ENCODE results near the gene EIF4H. TPM values are rescaled to one million over a fixed set of nuclear protein-coding genes. Genes with fewer than 3 reads are reported as not detected.

Gene EIF4H
- polyA plus RNA-seq, 2 donors = 148 to 205 TPM

- 38 to 44% methylated on average over 3 of the region's 3 CpGs for WGBS, 2 donors
- Histone ChIP-seq H3K4me1 (ENCODE audit: control insufficient read depth in 2 of 2, insufficient read depth in 2 of 2, low read length in 1 of 2) (peaks cover 10% of the 10 kb centered on the region in 2 donors), H3K27ac (ENCODE audit: low read depth in 2 of 2, low read length in 1 of 2) (peak overlapping the region in 1 of 2 donors; percentile 21), H3K36me3 (ENCODE audit: control insufficient read depth in 2 of 2, insufficient read depth in 2 of 2, low read length in 1 of 2) (peaks cover under 1 to 2% of the 10 kb centered on the region in 2 donors), H3K27me3 (ENCODE audit: control insufficient read depth in 1 of 2, insufficient read depth in 2 of 2, low read length in 2 of 2) (no peaks in the 10 kb centered on the region), H3K4me3 (ENCODE audit: low read depth in 1 of 2, low read length in 2 of 2) (no peak overlapping the region), H3K9me3 (ENCODE audit: control insufficient read depth in 2 of 2, insufficient read depth in 1 of 2, low read depth in 1 of 2, low read length in 1 of 2) (no peaks in the 10 kb centered on the region)
Measured at GRCh38 chr7:74183142-74183541, 9.0 kb downstream of the EIF4H start.

- Histone ChIP-seq H3K4me3 (ENCODE audit: low read depth in 1 of 2, low read length in 2 of 2) (no peak overlapping the region), H3K4me1 (ENCODE audit: control insufficient read depth in 2 of 2, insufficient read depth in 2 of 2, low read length in 1 of 2) (peaks cover 7 to 10% of the 10 kb centered on the region in 2 donors), H3K27ac (ENCODE audit: low read depth in 2 of 2, low read length in 1 of 2) (peak overlapping the region in 1 of 2 donors; percentile 42), H3K36me3 (ENCODE audit: control insufficient read depth in 2 of 2, insufficient read depth in 2 of 2, low read length in 1 of 2) (peaks cover 5 to 8% of the 10 kb centered on the region in 2 donors), H3K9me3 (ENCODE audit: control insufficient read depth in 2 of 2, insufficient read depth in 1 of 2, low read depth in 1 of 2, low read length in 1 of 2) (no peaks in the 10 kb centered on the region), H3K27me3 (ENCODE audit: control insufficient read depth in 1 of 2, insufficient read depth in 2 of 2, low read length in 2 of 2) (no peaks in the 10 kb centered on the region)
- WGBS, 2 donors = 54 to 57% methylated on average over 7 of the region's 7 CpGs
Measured at GRCh38 chr7:74183653-74184450, 9.7 kb downstream of the EIF4H start.

- no peak overlapping the region for H3K4me3 ChIP-seq (ENCODE audit: low read depth in 1 of 2, low read length in 2 of 2)
- H3K27me3 ChIP-seq (ENCODE audit: control insufficient read depth in 1 of 2, insufficient read depth in 2 of 2, low read length in 2 of 2) = no peaks in the 10 kb centered on the region
- H3K9me3 ChIP-seq (ENCODE audit: control insufficient read depth in 2 of 2, insufficient read depth in 1 of 2, low read depth in 1 of 2, low read length in 1 of 2) = no peaks in the 10 kb centered on the region
- H3K36me3 ChIP-seq (ENCODE audit: control insufficient read depth in 2 of 2, insufficient read depth in 2 of 2, low read length in 1 of 2) = peaks cover 11 to 14% of the 10 kb centered on the region in 2 donors
- peaks cover 7 to 10% of the 10 kb centered on the region in 2 donors for H3K4me1 ChIP-seq (ENCODE audit: control insufficient read depth in 2 of 2, insufficient read depth in 2 of 2, low read length in 1 of 2)
- peak overlapping the region in 1 of 2 donors; percentile 3 for H3K27ac ChIP-seq (ENCODE audit: low read depth in 2 of 2, low read length in 1 of 2)
- WGBS, 2 donors = 85 to 89% methylated on average over 6 of the region's 6 CpGs
Measured at GRCh38 chr7:74185016-74185415, 10.9 kb downstream of the EIF4H start.

GRCh38 chr7:74185636-74186035 lies 11.5 kb downstream of the EIF4H start:
- Histone ChIP-seq H3K27ac (ENCODE audit: low read depth in 2 of 2, low read length in 1 of 2) (peak overlapping the region in 1 of 2 donors; percentile 52), H3K36me3 (ENCODE audit: control insufficient read depth in 2 of 2, insufficient read depth in 2 of 2, low read length in 1 of 2) (peaks cover 16 to 20% of the 10 kb centered on the region in 2 donors), H3K4me3 (ENCODE audit: low read depth in 1 of 2, low read length in 2 of 2) (no peak overlapping the region), H3K27me3 (ENCODE audit: control insufficient read depth in 1 of 2, insufficient read depth in 2 of 2, low read length in 2 of 2) (no peaks in the 10 kb centered on the region), H3K9me3 (ENCODE audit: control insufficient read depth in 2 of 2, insufficient read depth in 1 of 2, low read depth in 1 of 2, low read length in 1 of 2) (no peaks in the 10 kb centered on the region), H3K4me1 (ENCODE audit: control insufficient read depth in 2 of 2, insufficient read depth in 2 of 2, low read length in 1 of 2) (peaks cover 7 to 10% of the 10 kb centered on the region in 2 donors)
- 13% methylated on average over 5 of the region's 5 CpGs for WGBS, 2 donors

- H3K4me3 ChIP-seq (ENCODE audit: low read depth in 1 of 2, low read length in 2 of 2) = no peak overlapping the region
- 63 to 68% methylated on average over 11 of the region's 11 CpGs for WGBS, 2 donors
- no peaks in the 10 kb centered on the region for H3K9me3 ChIP-seq (ENCODE audit: control insufficient read depth in 2 of 2, insufficient read depth in 1 of 2, low read depth in 1 of 2, low read length in 1 of 2)
- H3K27ac ChIP-seq (ENCODE audit: low read depth in 2 of 2, low read length in 1 of 2) = peak overlapping the region in 1 of 2 donors; percentile 47
- no peaks in the 10 kb centered on the region for H3K27me3 ChIP-seq (ENCODE audit: control insufficient read depth in 1 of 2, insufficient read depth in 2 of 2, low read length in 2 of 2)
- peaks cover 20 to 29% of the 10 kb centered on the region in 2 donors for H3K36me3 ChIP-seq (ENCODE audit: control insufficient read depth in 2 of 2, insufficient read depth in 2 of 2, low read length in 1 of 2)
- peaks cover 1 to 2% of the 10 kb centered on the region in 2 donors for H3K4me1 ChIP-seq (ENCODE audit: control insufficient read depth in 2 of 2, insufficient read depth in 2 of 2, low read length in 1 of 2)
Measured at GRCh38 chr7:74187915-74188675, 13.9 kb downstream of the EIF4H start.

GRCh38 chr7:74190259-74190658 lies 16.1 kb downstream of the EIF4H start:
- H3K4me3 ChIP-seq (ENCODE audit: low read depth in 1 of 2, low read length in 2 of 2) = no peak overlapping the region
- H3K27ac ChIP-seq (ENCODE audit: low read depth in 2 of 2, low read length in 1 of 2) = no peak overlapping the region
- WGBS, 2 donors = 93% methylated on average over 7 of the region's 7 CpGs
- H3K4me1 ChIP-seq (ENCODE audit: control insufficient read depth in 2 of 2, insufficient read depth in 2 of 2, low read length in 1 of 2) = no peaks in the 10 kb centered on the region
- no peaks in the 10 kb centered on the region for H3K9me3 ChIP-seq (ENCODE audit: control insufficient read depth in 2 of 2, insufficient read depth in 1 of 2, low read depth in 1 of 2, low read length in 1 of 2)
- peaks cover 25 to 42% of the 10 kb centered on the region in 2 donors for H3K36me3 ChIP-seq (ENCODE audit: control insufficient read depth in 2 of 2, insufficient read depth in 2 of 2, low read length in 1 of 2)
- H3K27me3 ChIP-seq (ENCODE audit: control insufficient read depth in 1 of 2, insufficient read depth in 2 of 2, low read length in 2 of 2) = no peaks in the 10 kb centered on the region

GRCh38 chr7:74191231-74191630 lies 17.1 kb downstream of the EIF4H start:
- no peak overlapping the region for H3K4me3 ChIP-seq (ENCODE audit: low read depth in 1 of 2, low read length in 2 of 2)
- WGBS, 2 donors = 89 to 90% methylated on average over 9 of the region's 9 CpGs
- H3K36me3 ChIP-seq (ENCODE audit: control insufficient read depth in 2 of 2, insufficient read depth in 2 of 2, low read length in 1 of 2) = peaks cover 25 to 43% of the 10 kb centered on the region in 2 donors
- H3K27me3 ChIP-seq (ENCODE audit: control insufficient read depth in 1 of 2, insufficient read depth in 2 of 2, low read length in 2 of 2) = no peaks in the 10 kb centered on the region
- no peaks in the 10 kb centered on the region for H3K9me3 ChIP-seq (ENCODE audit: control insufficient read depth in 2 of 2, insufficient read depth in 1 of 2, low read depth in 1 of 2, low read length in 1 of 2)
- no peak overlapping the region for H3K27ac ChIP-seq (ENCODE audit: low read depth in 2 of 2, low read length in 1 of 2)
- no peaks in the 10 kb centered on the region for H3K4me1 ChIP-seq (ENCODE audit: control insufficient read depth in 2 of 2, insufficient read depth in 2 of 2, low read length in 1 of 2)

- H3K27me3 ChIP-seq (ENCODE audit: control insufficient read depth in 1 of 2, insufficient read depth in 2 of 2, low read length in 2 of 2) = no peaks in the 10 kb centered on the region
- H3K27ac ChIP-seq (ENCODE audit: low read depth in 2 of 2, low read length in 1 of 2) = no peak overlapping the region
- H3K9me3 ChIP-seq (ENCODE audit: control insufficient read depth in 2 of 2, insufficient read depth in 1 of 2, low read depth in 1 of 2, low read length in 1 of 2) = no peaks in the 10 kb centered on the region
- H3K4me3 ChIP-seq (ENCODE audit: low read depth in 1 of 2, low read length in 2 of 2) = no peak overlapping the region
- H3K36me3 ChIP-seq (ENCODE audit: control insufficient read depth in 2 of 2, insufficient read depth in 2 of 2, low read length in 1 of 2) = peaks cover 28 to 50% of the 10 kb centered on the region in 2 donors
- 82 to 83% methylated on average over 8 of the region's 8 CpGs for WGBS, 2 donors
- no peaks in the 10 kb centered on the region for H3K4me1 ChIP-seq (ENCODE audit: control insufficient read depth in 2 of 2, insufficient read depth in 2 of 2, low read length in 1 of 2)
Measured at GRCh38 chr7:74193054-74193453, 18.9 kb downstream of the EIF4H start.

- Histone ChIP-seq H3K27me3 (ENCODE audit: control insufficient read depth in 1 of 2, insufficient read depth in 2 of 2, low read length in 2 of 2) (no peaks in the 10 kb centered on the region), H3K9me3 (ENCODE audit: control insufficient read depth in 2 of 2, insufficient read depth in 1 of 2, low read depth in 1 of 2, low read length in 1 of 2) (no peaks in the 10 kb centered on the region), H3K36me3 (ENCODE audit: control insufficient read depth in 2 of 2, insufficient read depth in 2 of 2, low read length in 1 of 2) (peaks cover 23 to 41% of the 10 kb centered on the region in 2 donors), H3K27ac (ENCODE audit: low read depth in 2 of 2, low read length in 1 of 2) (no peak overlapping the region), H3K4me3 (ENCODE audit: low read depth in 1 of 2, low read length in 2 of 2) (no peak overlapping the region), H3K4me1 (ENCODE audit: control insufficient read depth in 2 of 2, insufficient read depth in 2 of 2, low read length in 1 of 2) (no peaks in the 10 kb centered on the region)
- WGBS, 2 donors = 93 to 94% methylated on average over 7 of the region's 7 CpGs
Measured at GRCh38 chr7:74193913-74194312, 19.8 kb downstream of the EIF4H start.

Measured in esophagus (tissue), 2 donors.